GM23248 (cell line): ENCODE data around the gene WWOX. TPM values are rescaled to one million over a fixed set of nuclear protein-coding genes. Genes with fewer than 3 reads are reported as not detected.

Source experiments
- DNase-seq: peaks from one replicate; pipeline ENCODE4 v3.0.0-alpha.2; 2015
- H2AFZ ChIP-seq: fragments of 200-600 bp; sonication (generic); 2 replicates; pipeline ENCODE4 v1.6.1; 2016; ENCODE audit warnings: antibody characterized with exemption
- H3F3A ChIP-seq: fragments of 200-600 bp; sonication (generic); 2 replicates; pipeline ENCODE4 v1.6.1; 2016; ENCODE audit warnings: mild to moderate bottlenecking, antibody characterized with exemption, mixed run types; ENCODE audit not compliant: insufficient read depth
- H3K27ac ChIP-seq: fragments of 200-600 bp; sonication (generic); 2 replicates; pipeline ENCODE4 v1.5.1; 2016; ENCODE audit warnings: mild to moderate bottlenecking
- H3K27me3 ChIP-seq: fragments of 200-600 bp; sonication (generic); replicated peaks from 2 replicates; pipeline ENCODE4 v1.6.1; 2016; ENCODE audit warnings: mild to moderate bottlenecking; ENCODE audit not compliant: insufficient read depth
- H3K36me3 ChIP-seq: fragments of 200-600 bp; sonication (generic); 2 replicates; pipeline ENCODE4 v1.6.1; 2016; ENCODE audit warnings: low read depth, mild to moderate bottlenecking
- H3K4me1 ChIP-seq: fragments of 200-600 bp; sonication (generic); 2 replicates; pipeline ENCODE4 v1.6.1; 2016; ENCODE audit warnings: mild to moderate bottlenecking; ENCODE audit not compliant: insufficient read depth
- H3K4me2 ChIP-seq: fragments of 200-600 bp; sonication (generic); one replicate; pipeline ENCODE4 v1.6.1; 2016; ENCODE audit warnings: mild to moderate bottlenecking; ENCODE audit not compliant: unreplicated experiment
- H3K4me3 ChIP-seq: fragments of 200-600 bp; sonication (generic); 2 replicates; pipeline ENCODE4 v1.5.1; 2016; ENCODE audit warnings: mild to moderate bottlenecking
- H3K79me2 ChIP-seq: fragments of 200-600 bp; sonication (generic); 2 replicates; pipeline ENCODE4 v1.6.1; 2016; ENCODE audit warnings: mild to moderate bottlenecking; ENCODE audit not compliant: insufficient read depth
- H3K9ac ChIP-seq: fragments of 200-600 bp; sonication (generic); 2 replicates; pipeline ENCODE4 v1.6.1; 2016; ENCODE audit warnings: mild to moderate bottlenecking
- H3K9me2 ChIP-seq: fragments of 200-600 bp; sonication (generic); 2 replicates; pipeline ENCODE4 v1.6.1; 2016; ENCODE audit warnings: mixed run types, mild to moderate bottlenecking, moderate library complexity; ENCODE audit not compliant: insufficient read depth
- H3K9me3 ChIP-seq: fragments of 200-600 bp; sonication (generic); one replicate; pipeline ENCODE4 v1.6.1; 2017; ENCODE audit warnings: low read depth
- H4K20me1 ChIP-seq: fragments of 200-600 bp; sonication (generic); 2 replicates; pipeline ENCODE4 v1.6.0; 2016; ENCODE audit not compliant: insufficient read depth
- EZH2 ChIP-seq: fragments of 200-600 bp; sonication (generic); IDR thresholded peaks from 2 replicates; pipeline ENCODE4 v1.6.1; 2018; ENCODE audit warnings: antibody characterized with exemption, mild to moderate bottlenecking; ENCODE audit not compliant: insufficient read depth, poor library complexity, severe bottlenecking
- EZH2phosphoT487 ChIP-seq: fragments of 200-600 bp; sonication (generic); IDR thresholded peaks from 2 replicates; pipeline ENCODE4 v1.6.1; 2018; ENCODE audit warnings: antibody characterized with exemption, moderate library complexity, mild to moderate bottlenecking, low read depth; ENCODE audit not compliant: insufficient read depth
- WGBS, 2 experiments: methylation state at CpG; one replicate each; pipeline ENCODE4 v1.1.6; 2015 to 2017; ENCODE audit warnings: low lambda C conversion rate in 2 of 2, low coverage in 1 of 2; ENCODE audit errors: missing lambda C conversion rate in 2 of 2; 5-methylcytosine and 5-hydroxymethylcytosine counted together
- in situ Hi-C: fragments of 300-500 bp; cut with MboI; formaldehyde crosslinking; loops from 2 replicates; pipeline ENCODE4 v1.15.0; 2020
- polyA plus RNA-seq: library from polyadenylated mRNA; unstranded; fragments of >200 nt; fragmentation: Nextera tagmentation; extraction: Ambion mirVana; gene quantifications from 2 replicates; pipeline ENCODE4 v1.2.1, GENCODE V29; 2016
- total RNA-seq: library from RNA; depleted of rRNA; stranded (reverse); fragments of >200 nt; shearing (Covaris generic); gene quantifications from 2 replicates; pipeline ENCODE4 v1.2.3, GENCODE V29; 2014

Gene WWOX
- total and polyA plus RNA-seq, 2 experiments from 2014 or later = 4.5 to 6.6 TPM

- in situ Hi-C loops = no loop called here
Measured at GRCh38 chr16:79089735-79090284, 990.4 kb downstream of the WWOX start.

GRCh38 chr16:79090966-79091365, 991.5 kb downstream of the WWOX start:
- H3K4me1 ChIP-seq = no peaks in the 10 kb centered on the region
- in situ Hi-C loops = no loop called here
- no peak for DNase-seq
- no peak overlapping the region for H2AFZ ChIP-seq
- H3K9me3 ChIP-seq = no peaks in the 10 kb centered on the region
- no peaks in the 10 kb centered on the region for H3K79me2 ChIP-seq
- H3K9me2 ChIP-seq = no peaks in the 10 kb centered on the region
- H3K4me2 ChIP-seq = no peak overlapping the region
- WGBS, 2 experiments = 52 to 56% methylated on average over 4 of the region's 4 CpGs
- no peak for TF ChIP-seq EZH2
- H3K36me3 ChIP-seq = no peaks in the 10 kb centered on the region
- H3K27me3 ChIP-seq = no peaks in the 10 kb centered on the region
- H3F3A ChIP-seq = no peaks in the 10 kb centered on the region
- H3K27ac ChIP-seq = no peak overlapping the region
- no peak overlapping the region for H3K9ac ChIP-seq
- H4K20me1 ChIP-seq = no peaks in the 10 kb centered on the region
- no peak overlapping the region for H3K4me3 ChIP-seq

More at GRCh38 chr16:79089735-79090284, 990.4 kb downstream of the WWOX start:
- Histone ChIP-seq H3K9ac (no peak overlapping the region), H3K4me1 (no peaks in the 10 kb centered on the region), H3K27ac (no peak overlapping the region), H2AFZ (no peak overlapping the region), H3K4me2 (no peak overlapping the region), H3F3A (no peaks in the 10 kb centered on the region), H3K36me3 (no peaks in the 10 kb centered on the region), H4K20me1 (no peaks in the 10 kb centered on the region), H3K4me3 (no peak overlapping the region), H3K27me3 (no peaks in the 10 kb centered on the region), H3K9me2 (no peaks in the 10 kb centered on the region), H3K79me2 (no peaks in the 10 kb centered on the region), H3K9me3 (no peaks in the 10 kb centered on the region)
- DNase-seq = no peak
- no peak for TF ChIP-seq EZH2phosphoT487
- no peak for TF ChIP-seq EZH2
- WGBS, 2 experiments = 49 to 70% methylated on average over 8 to 10 of the region's 10 CpGs

GRCh38 chr16:79092846-79093245, 993.4 kb downstream of the WWOX start:
- TF ChIP-seq EZH2 (no peak), EZH2phosphoT487 (no peak)
- no peak overlapping the region for H2AFZ ChIP-seq
- H3K9me2 ChIP-seq = no peaks in the 10 kb centered on the region
- H3F3A ChIP-seq = no peaks in the 10 kb centered on the region
- H3K9me3 ChIP-seq = no peaks in the 10 kb centered on the region
- H3K4me2 ChIP-seq = no peak overlapping the region
- no peaks in the 10 kb centered on the region for H4K20me1 ChIP-seq
- no peak for DNase-seq
- no peaks in the 10 kb centered on the region for H3K79me2 ChIP-seq
- no peak overlapping the region for H3K9ac ChIP-seq
- no peaks in the 10 kb centered on the region for H3K27me3 ChIP-seq
- in situ Hi-C loops = no loop called here
- 53 to 59% methylated on average over 5 of the region's 5 CpGs for WGBS, 2 experiments
- H3K36me3 ChIP-seq = no peaks in the 10 kb centered on the region
- H3K4me1 ChIP-seq = no peaks in the 10 kb centered on the region
- H3K27ac ChIP-seq = no peak overlapping the region
- H3K4me3 ChIP-seq = no peak overlapping the region

- DNase-seq = no peak
- no peaks in the 10 kb centered on the region for H3K9me3 ChIP-seq
- H2AFZ ChIP-seq = no peak overlapping the region
- H3K4me3 ChIP-seq = no peak overlapping the region
- no peaks in the 10 kb centered on the region for H3K9me2 ChIP-seq
- H3K4me1 ChIP-seq = no peaks in the 10 kb centered on the region
- no peak overlapping the region for H3K9ac ChIP-seq
- H3K27ac ChIP-seq = no peak overlapping the region
- H3K4me2 ChIP-seq = no peak overlapping the region
- 45 to 57% methylated on average over 10 of the region's 10 CpGs for WGBS, 2 experiments
- in situ Hi-C loops = no loop called here
- H4K20me1 ChIP-seq = no peaks in the 10 kb centered on the region
- TF ChIP-seq EZH2phosphoT487 = no peak
- TF ChIP-seq EZH2 = no peak
- H3K79me2 ChIP-seq = no peaks in the 10 kb centered on the region
- no peaks in the 10 kb centered on the region for H3K27me3 ChIP-seq
- H3K36me3 ChIP-seq = no peaks in the 10 kb centered on the region
- H3F3A ChIP-seq = no peaks in the 10 kb centered on the region
Measured at GRCh38 chr16:79093554-79093967, 994.1 kb downstream of the WWOX start.

GRCh38 chr16:79096246-79096645, 996.8 kb downstream of the WWOX start:
- H3K79me2 ChIP-seq = no peaks in the 10 kb centered on the region
- DNase-seq = no peak
- no peaks in the 10 kb centered on the region for H3F3A ChIP-seq
- no peaks in the 10 kb centered on the region for H3K9me2 ChIP-seq
- WGBS, 2 experiments = 64 to 70% methylated on average over 7 of the region's 7 CpGs
- no peaks in the 10 kb centered on the region for H3K9me3 ChIP-seq
- H4K20me1 ChIP-seq = no peaks in the 10 kb centered on the region
- no peak overlapping the region for H2AFZ ChIP-seq
- H3K36me3 ChIP-seq = no peaks in the 10 kb centered on the region
- H3K27ac ChIP-seq = no peak overlapping the region
- no peaks in the 10 kb centered on the region for H3K4me1 ChIP-seq
- H3K4me3 ChIP-seq = no peak overlapping the region
- H3K27me3 ChIP-seq = no peaks in the 10 kb centered on the region
- in situ Hi-C loops = no loop called here
- TF ChIP-seq EZH2phosphoT487 = no peak
- no peak for TF ChIP-seq EZH2
- no peak overlapping the region for H3K4me2 ChIP-seq
- H3K9ac ChIP-seq = no peak overlapping the region
